ENCODE data around the gene LZTR1.
A peak's percentile ranks its signal among the peaks of the same experiment; 100 is the strongest.

The LZTR1 gene

DNA sequence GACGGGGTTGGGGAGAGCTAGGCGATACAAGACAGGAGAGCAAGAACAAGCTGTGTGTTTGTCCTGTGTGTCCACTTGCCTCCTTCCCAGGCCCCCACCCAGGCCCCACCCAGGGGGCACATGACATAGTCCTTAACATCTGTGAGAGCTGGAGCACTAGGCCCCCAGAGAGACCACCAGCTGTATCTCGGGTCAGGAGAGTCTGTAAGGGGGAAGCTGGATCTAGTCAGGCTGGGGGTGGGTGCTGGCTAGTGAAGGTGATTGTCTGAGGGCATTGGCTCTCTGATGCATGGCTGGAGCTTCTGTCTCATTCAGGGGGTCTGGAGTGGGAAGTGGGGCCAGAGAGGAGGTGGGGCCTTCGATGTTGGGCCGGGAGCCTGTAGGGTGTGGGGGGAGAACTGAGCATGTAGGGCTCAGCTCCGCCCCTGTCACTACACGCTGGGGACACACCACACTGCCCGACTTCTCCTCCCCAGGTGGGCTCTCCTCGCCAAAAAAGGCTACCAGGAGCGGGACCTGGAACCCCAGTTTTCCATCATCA lies 33.4 kb downstream of the LZTR1 start:
- DNase-seq (ENCODE audit: low read depth) = no peak

DNA sequence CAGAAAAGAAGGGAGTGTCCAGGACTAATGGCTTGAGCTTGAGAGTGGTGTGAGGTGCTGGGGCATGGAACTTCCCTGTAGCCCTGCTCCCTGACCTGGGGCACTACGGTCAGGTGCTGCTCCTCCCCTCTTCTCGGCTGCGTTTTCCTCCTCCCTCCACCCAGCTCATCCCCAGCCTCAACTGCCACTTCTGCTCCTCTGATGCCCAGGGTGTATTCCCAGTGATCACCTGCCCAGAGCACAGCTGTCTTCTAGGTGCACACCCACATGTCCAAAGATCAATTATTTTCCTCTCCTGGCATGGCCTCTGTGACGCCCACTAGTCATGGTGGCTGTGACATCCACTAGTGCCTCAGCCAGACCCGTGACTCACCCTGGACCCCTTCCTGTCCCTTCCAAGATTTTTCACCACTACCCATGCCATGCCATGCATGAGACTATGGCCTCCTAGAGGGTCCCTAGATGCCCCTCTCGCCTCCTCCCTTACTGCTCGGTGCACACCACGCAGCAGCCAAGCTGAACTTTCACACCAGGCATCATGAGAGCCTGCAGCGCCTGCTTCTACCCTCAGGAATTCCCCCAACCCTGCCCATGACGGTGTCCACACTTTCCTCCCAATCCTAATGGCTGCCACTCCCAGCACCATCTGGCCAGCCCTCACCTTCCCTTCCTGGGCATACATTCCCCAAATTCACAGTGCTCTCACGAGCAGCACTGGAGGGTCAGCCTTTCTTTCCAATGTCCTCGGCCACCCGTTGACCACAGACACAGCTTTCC lies 34.7 kb downstream of the LZTR1 start:
- DNase-seq (ENCODE audit: low read depth) = no peak

- DNase-seq (ENCODE audit: low read depth) = no peak
Observed at GRCh38 chr22:21018314-21018713, 36.2 kb downstream of the LZTR1 start.

- DNase-seq (ENCODE audit: low read depth) = no peak
Observed at GRCh38 chr22:21020802-21021429, 38.8 kb downstream of the LZTR1 start.

GRCh38 chr22:21022507-21022906 lies 40.4 kb downstream of the LZTR1 start:
- no peak for DNase-seq (ENCODE audit: low read depth)

GRCh38 chr22:21022955-21023614 lies 41.0 kb downstream of the LZTR1 start:
- DNase-seq (ENCODE audit: low read depth) = no peak

GRCh38 chr22:21025266-21025665 lies 43.2 kb downstream of the LZTR1 start:
- no peak for DNase-seq (ENCODE audit: low read depth)

GRCh38 chr22:21025763-21026755 lies 44.0 kb downstream of the LZTR1 start:
- no peak for DNase-seq (ENCODE audit: low read depth)

GRCh38 chr22:21026783-21027692 lies 44.9 kb downstream of the LZTR1 start:
- peak; percentile 40 for DNase-seq (ENCODE audit: low read depth)

- DNase-seq (ENCODE audit: low read depth) = no peak
Observed at GRCh38 chr22:21028277-21029251, 46.5 kb downstream of the LZTR1 start.

GRCh38 chr22:21029486-21030025 lies 47.5 kb downstream of the LZTR1 start:
- DNase-seq (ENCODE audit: low read depth) = no peak

DNA sequence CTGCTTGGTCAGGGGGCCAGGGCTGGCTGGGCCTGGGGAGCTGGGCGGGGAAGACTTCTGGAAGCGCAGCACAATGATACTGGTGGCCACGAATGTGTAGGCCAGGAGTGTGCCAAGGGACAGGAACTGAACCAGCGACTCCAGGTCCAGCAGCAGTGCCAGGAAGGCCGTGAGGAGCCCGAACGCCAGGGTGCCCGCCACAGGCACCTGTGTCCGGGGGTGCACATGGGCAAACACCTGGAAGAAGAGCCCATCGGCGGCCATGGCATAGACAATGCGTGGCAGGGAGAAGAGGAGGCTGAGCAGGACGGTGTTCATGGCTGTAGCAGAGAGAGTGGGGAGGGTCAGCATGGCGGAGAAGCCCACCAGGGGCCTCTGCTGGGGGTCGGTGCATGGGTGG lies 47.9 kb downstream of the LZTR1 start:
- DNase-seq (ENCODE audit: low read depth) = no peak

- DNase-seq (ENCODE audit: low read depth) = no peak
Observed at GRCh38 chr22:21030621-21031544, 48.8 kb downstream of the LZTR1 start.

DNA sequence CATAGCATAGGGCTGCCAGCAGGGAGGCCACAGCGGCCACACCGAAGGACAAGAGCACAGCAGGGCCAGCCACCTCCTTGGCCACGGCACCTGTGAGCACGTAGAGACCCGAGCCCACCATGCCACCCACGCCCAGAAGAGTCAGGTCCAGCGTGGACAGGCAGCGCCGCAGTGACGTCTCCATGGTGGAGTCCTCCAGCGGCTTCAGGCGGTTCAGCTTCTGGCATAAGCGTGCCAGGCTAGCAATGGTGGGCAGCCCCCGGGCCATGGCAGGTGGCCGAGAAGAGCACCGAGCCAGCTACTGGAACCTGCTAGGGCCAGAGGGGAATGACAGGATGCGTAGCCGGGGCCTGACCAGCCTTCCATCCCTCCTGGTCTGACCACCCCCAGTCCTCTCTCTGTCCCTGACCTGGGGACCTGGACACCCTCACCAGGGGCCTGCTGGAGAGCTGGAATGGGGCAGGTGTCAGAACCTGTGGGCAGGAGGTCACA lies 49.5 kb downstream of the LZTR1 start:
- no peak for DNase-seq (ENCODE audit: low read depth)

DNA sequence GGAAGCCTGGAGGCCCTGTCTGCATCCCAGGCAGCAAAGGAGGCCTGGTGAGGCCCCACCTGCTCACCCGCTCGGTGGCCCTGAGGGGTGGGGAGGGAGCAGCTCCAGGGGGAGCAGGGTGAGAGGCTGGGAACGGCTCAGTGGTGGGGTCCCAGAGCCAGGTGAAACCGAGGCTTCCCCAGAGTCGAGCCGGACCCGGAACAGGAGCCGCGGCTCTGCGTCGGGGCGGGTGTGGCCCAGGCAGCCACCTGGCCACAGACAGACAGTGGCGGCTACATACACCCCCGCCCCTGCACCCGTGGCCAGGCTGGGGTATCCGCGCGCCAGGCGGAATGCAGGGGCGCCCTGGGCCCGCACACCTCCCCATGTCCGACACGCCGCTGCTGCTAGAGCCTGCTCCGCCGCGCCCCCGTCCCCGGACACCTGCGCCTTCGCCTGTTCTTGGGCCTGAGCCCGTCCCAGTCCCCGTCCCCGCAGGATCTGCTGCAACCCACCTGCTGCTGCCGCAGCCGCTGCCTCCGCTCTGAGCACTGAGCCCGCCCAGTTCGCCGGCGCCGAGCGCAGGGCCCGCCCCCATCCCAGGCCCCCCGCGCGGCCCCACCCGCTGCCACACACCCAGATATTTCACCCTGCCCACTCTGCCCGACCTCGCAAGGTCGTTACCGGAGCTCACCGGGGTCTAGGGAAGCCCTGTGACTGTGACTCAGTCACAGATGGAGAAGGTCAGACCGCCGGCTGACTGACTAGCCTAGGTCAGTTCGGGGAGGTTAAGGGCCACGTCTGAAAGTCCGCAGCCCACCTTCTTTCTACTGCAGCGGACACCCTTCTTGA lies 50.2 kb downstream of the LZTR1 start, which contains the start of gene SLC7A4:
Gene SLC7A4 (minus strand): TSS at position 525 of the 831 bp plus-strand sequence. CDS start 749 bp downstream, outside the sequence.
- no peak for DNase-seq (ENCODE audit: low read depth)

GRCh38 chr22:21032868-21033688 lies 51.0 kb downstream of the LZTR1 start:
- no peak for DNase-seq (ENCODE audit: low read depth)
